Endothelial cell of umbilical vein (primary cell): ENCODE results near the gene WHRN. TPM values are rescaled to one million over a fixed set of nuclear protein-coding genes. Genes with fewer than 3 reads are reported as not detected.

Experiments used
- BruUV-seq: library from RNA; stranded (reverse); fragments of 400-500 nt; replicated peaks from 2 replicates; lab custom pipeline; 2021; lab: Mats Ljungman, UMichigan
- CTCF ChIA-PET: fragments of 300-600, 350-600 bp; sonication (Branson Sonifier 250); formaldehyde crosslinking; loops from one replicate; lab custom pipeline; 2021; ENCODE audit warnings: antibody characterized with exemption, inconsistent platforms; lab: Charles Lee
- POLR2A ChIA-PET: fragments of 300-600, 350-600 bp; sonication (Branson Sonifier 250); formaldehyde crosslinking; loops from one replicate; lab custom pipeline; 2021; ENCODE audit warnings: antibody characterized with exemption, inconsistent platforms; lab: Charles Lee
- DNase-seq: peaks from one replicate; pipeline ENCODE4 v3.0.0-alpha.2; 2011; ENCODE audit warnings: low read depth, low spot score
- FAIRE-seq: peaks from 2 replicates; lab custom pipeline; 2011; peaks lifted over from hg19 to GRCh38; lab: Jason Lieb, UNC
- H2AFZ ChIP-seq: 2 replicates; pipeline ENCODE4 v1.6.0; 2012; ENCODE audit warnings: low read depth, low read length, control low read depth, inconsistent platforms
- H3K27ac ChIP-seq: 2 replicates; pipeline ENCODE4 v1.5.1; 2011; ENCODE audit warnings: low read depth, mild to moderate bottlenecking, control low read depth, low read length, moderate library complexity; ENCODE audit not compliant: insufficient read depth
- H3K27me3 ChIP-seq, 2 experiments: 2 replicates each; pipeline versions ENCODE4 v1.6.0 to v1.6.1; 2011; ENCODE audit warnings: low read length in 2 of 2, mixed read lengths in 1 of 2; ENCODE audit not compliant: control insufficient read depth in 2 of 2, insufficient read depth in 2 of 2
- H3K36me3 ChIP-seq, 2 experiments: 2 replicates in 1 of 2; 3 replicates in 1 of 2; pipeline ENCODE4 v1.5.1; 2011; ENCODE audit warnings: low read length in 2 of 2, mild to moderate bottlenecking in 1 of 2, moderate library complexity in 1 of 2; ENCODE audit not compliant: control insufficient read depth in 2 of 2, insufficient read depth in 2 of 2; ENCODE audit errors: extremely low read depth in 1 of 2
- H3K4me1 ChIP-seq: 3 replicates; pipeline ENCODE4 v1.5.1; 2011; ENCODE audit warnings: mild to moderate bottlenecking, low read length; ENCODE audit not compliant: control insufficient read depth, insufficient read depth; ENCODE audit errors: extremely low read depth
- H3K4me2 ChIP-seq: 2 replicates; pipeline ENCODE4 v1.6.1; 2011; ENCODE audit warnings: low read length, control low read depth, mixed read lengths; ENCODE audit not compliant: insufficient read depth
- H3K4me3 ChIP-seq, 3 experiments: fragments of 200-600 bp in 1 of 3; sonication (generic), shearing (Covaris generic) in 1 of 3; replicated peaks in 1 of 3; 2 replicates each; pipeline ENCODE4 v1.5.1; 2011 to 2016; ENCODE audit warnings: control low read depth in 3 of 3, low read length in 3 of 3, mild to moderate bottlenecking in 2 of 3, inconsistent platforms in 1 of 3, low read depth in 1 of 3, moderate library complexity in 1 of 3; ENCODE audit not compliant: insufficient read depth in 1 of 3
- H3K79me2 ChIP-seq: 2 replicates; pipeline ENCODE4 v1.6.0; 2012; ENCODE audit warnings: low read length, inconsistent platforms; ENCODE audit not compliant: control insufficient read depth, insufficient read depth
- H3K9ac ChIP-seq: replicated peaks from 2 replicates; pipeline ENCODE3; 2011; ENCODE audit warnings: low read length, control low read depth; ENCODE audit not compliant: insufficient read depth; ENCODE audit errors: extremely low read depth
- H3K9me1 ChIP-seq: replicated peaks from 3 replicates; pipeline ENCODE4 v1.6.0; 2011; ENCODE audit warnings: mild to moderate bottlenecking, low read length; ENCODE audit not compliant: control insufficient read depth, insufficient read depth; ENCODE audit errors: extremely low read depth
- H3K9me3 ChIP-seq: replicated peaks from 2 replicates; pipeline ENCODE4 v1.5.1; 2012; ENCODE audit warnings: low read length, inconsistent platforms; ENCODE audit not compliant: control insufficient read depth, insufficient read depth
- H4K20me1 ChIP-seq: replicated peaks from 2 replicates; pipeline ENCODE3; 2011; ENCODE audit warnings: mild to moderate bottlenecking, low read length; ENCODE audit not compliant: control insufficient read depth, insufficient read depth; ENCODE audit errors: extremely low read depth
- CTCF ChIP-seq, 2 donors: IDR thresholded peaks; 1 replicate in 1 of 2; 2 replicates in 1 of 2; pipeline ENCODE4 v1.5.1; 2011; ENCODE audit warnings: low read length in 2 of 2, mild to moderate bottlenecking in 2 of 2, moderate library complexity in 2 of 2, control low read depth in 1 of 2, inconsistent platforms in 1 of 2, low read depth in 1 of 2; ENCODE audit not compliant: insufficient read depth in 1 of 2; ENCODE audit errors: extremely low read depth in 1 of 2
- EZH2 ChIP-seq: IDR thresholded peaks from 2 replicates; pipeline ENCODE4 v1.6.1; 2012; ENCODE audit warnings: borderline replicate concordance, low read depth, mild to moderate bottlenecking, moderate library complexity, low read length, inconsistent platforms; ENCODE audit not compliant: severe bottlenecking
- FOS ChIP-seq: IDR thresholded peaks from 2 replicates; pipeline ENCODE4 v1.6.1; 2011; ENCODE audit warnings: mild to moderate bottlenecking, low read length, moderate library complexity, borderline replicate concordance; ENCODE audit not compliant: insufficient read depth
- GATA2 ChIP-seq: IDR thresholded peaks from 2 replicates; pipeline ENCODE4 v1.7.0; 2011; ENCODE audit warnings: low read depth, mild to moderate bottlenecking, moderate library complexity, mixed read lengths, low read length; ENCODE audit not compliant: insufficient read length, insufficient read depth
- JUN ChIP-seq: IDR thresholded peaks from 2 replicates; pipeline ENCODE4 v1.6.1; 2011; ENCODE audit warnings: borderline replicate concordance, low read depth; ENCODE audit not compliant: insufficient read length, insufficient read depth
- MYC ChIP-seq: IDR thresholded peaks from one replicate; pipeline ENCODE4 v1.6.1; 2011; ENCODE audit warnings: mild to moderate bottlenecking, low read depth, low read length
- POLR2A ChIP-seq: IDR thresholded peaks from 2 replicates; pipeline ENCODE4 v1.6.1; 2012; ENCODE audit warnings: low read depth, mild to moderate bottlenecking, control low read depth, low read length
- POLR2AphosphoS5 ChIP-seq: IDR thresholded peaks from 2 replicates; pipeline ENCODE4 v1.6.1; 2012; ENCODE audit warnings: low read depth, mild to moderate bottlenecking, control low read depth, low read length, moderate library complexity; ENCODE audit not compliant: insufficient read depth
- dilution Hi-C: fragments of 300-500 bp; cut with MboI; formaldehyde crosslinking; loops from one replicate; pipeline ENCODE4 v1.15.0; 2019; ENCODE audit warnings: low sequenced_read_pairs; ENCODE audit not compliant: extremely low pct_ligation_motif_present
- intact Hi-C: fragments of 100-400 bp; cut with micrococcal nuclease; formaldehyde crosslinking; loops from one replicate; pipeline ENCODE4 v1.10.0; 2022
- polyA plus RNA-seq, 4 experiments: library from polyadenylated mRNA; depleted of rRNA in 3 of 4; stranded (reverse) in 3 of 4; unstranded in 1 of 4; fragments of >200 nt; gene quantifications; 2 replicates each; pipeline versions ENCODE4 v1.2.1 to v1.2.3, GENCODE V29; 2011 to 2012; ENCODE audit warnings: missing spikeins in 1 of 4
- total RNA-seq: library from RNA; stranded (reverse); gene quantifications from 2 replicates; pipeline ENCODE4 v1.2.3, GENCODE V29; 2021
- TF ChIP-seq, protein P1 (sequence below): IDR thresholded peaks from 2 replicates; pipeline ENCODE4 v1.6.1; 2011; ENCODE audit not compliant: insufficient read depth, insufficient read length

Gene WHRN
- total and polyA plus RNA-seq, 2 donors (not counting 3 experiments of a cell fraction or from before 2014, with no cell fraction given), result 0.35 to 0.69 TPM

- intact Hi-C loops (no loop called here), dilution Hi-C loops (no loop called here)
- H2AFZ ChIP-seq, result no peak overlapping the region
- no peaks in the 10 kb centered on the region for H3K9me3 ChIP-seq
- DNase-seq (no peak), FAIRE-seq (no peak)
- no peaks in the 10 kb centered on the region for H3K27me3 ChIP-seq
- no peaks in the 10 kb centered on the region for H4K20me1 ChIP-seq
- POLR2A ChIA-PET, result no interaction called here
- TF ChIP-seq, protein P1, sequence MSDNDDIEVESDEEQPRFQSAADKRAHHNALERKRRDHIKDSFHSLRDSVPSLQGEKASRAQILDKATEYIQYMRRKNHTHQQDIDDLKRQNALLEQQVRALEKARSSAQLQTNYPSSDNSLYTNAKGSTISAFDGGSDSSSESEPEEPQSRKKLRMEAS, result no peak
- TF ChIP-seq MYC (no peak), JUN (no peak), POLR2AphosphoS5 (no peak), POLR2A (no peak), FOS (no peak), EZH2 (no peak), GATA2 (no peak), CTCF (IDR thresholded peaks at IDR 0.05; ENCODE audit: extremely low read depth in 1 of 2, insufficient read depth in 1 of 2, low read depth in 1 of 2, low read length in 2 of 2) (no peak)
- H3K4me2 ChIP-seq, result no peak overlapping the region
- peaks cover 4% of the 10 kb centered on the region for H3K4me1 ChIP-seq
- no peak overlapping the region for H3K4me3 ChIP-seq
- BruUV-seq, result no TSS peak
- no peaks in the 10 kb centered on the region for H3K9me1 ChIP-seq
- no peaks in the 10 kb centered on the region for H3K79me2 ChIP-seq
- CTCF ChIA-PET, result interaction anchor here (0.9 to 1.4 kb wide), 2 partner anchors 14 to 45 kb away, joined by 3 read pairs; no protein-coding TSS in a partner anchor
- no peak overlapping the region for H3K9ac ChIP-seq
- H3K36me3 ChIP-seq, result no peaks in the 10 kb centered on the region
- H3K27ac ChIP-seq, result no peak overlapping the region
Observed at GRCh38 chr9:114549697-114550330, 44.5 kb upstream of the WHRN start.
